IPS-18c (cell line): ENCODE results near the gene TRIO.
"Not testable (repeated sequence)": the region's sequence is repeated elsewhere in the genome, so short reads cannot be mapped to it uniquely, and the experiment has no call there.

Experiments used
- H3K4me3 ChIP-seq: 2 replicates; pipeline ENCODE4 v1.7.0; 2013; ENCODE audit warnings: low read depth, mild to moderate bottlenecking, low read length, moderate library complexity; ENCODE audit not compliant: insufficient read depth
- H3K9me3 ChIP-seq: one replicate; pipeline ENCODE4 v1.6.1; 2013; ENCODE audit warnings: mild to moderate bottlenecking, low read length, moderate library complexity; ENCODE audit not compliant: control insufficient read depth, insufficient read depth

TRIO gene

GRCh38 chr5:14142827-14143545, at the start of gene TRIO:
Gene TRIO, plus strand, starts transcription at chr5:14143342. Its CDS starts 384 bp downstream, at chr5:14143726.
- no peaks in the 10 kb centered on the region for H3K9me3 ChIP-seq
- peak within 1 kb of the TSS; percentile 86 for H3K4me3 ChIP-seq

- H3K9me3 ChIP-seq, H3K4me3 ChIP-seq: not testable (repeated sequence)
Observed at GRCh38 chr5:14097380-14097779, 45.8 kb upstream of the TRIO start.

DNA sequence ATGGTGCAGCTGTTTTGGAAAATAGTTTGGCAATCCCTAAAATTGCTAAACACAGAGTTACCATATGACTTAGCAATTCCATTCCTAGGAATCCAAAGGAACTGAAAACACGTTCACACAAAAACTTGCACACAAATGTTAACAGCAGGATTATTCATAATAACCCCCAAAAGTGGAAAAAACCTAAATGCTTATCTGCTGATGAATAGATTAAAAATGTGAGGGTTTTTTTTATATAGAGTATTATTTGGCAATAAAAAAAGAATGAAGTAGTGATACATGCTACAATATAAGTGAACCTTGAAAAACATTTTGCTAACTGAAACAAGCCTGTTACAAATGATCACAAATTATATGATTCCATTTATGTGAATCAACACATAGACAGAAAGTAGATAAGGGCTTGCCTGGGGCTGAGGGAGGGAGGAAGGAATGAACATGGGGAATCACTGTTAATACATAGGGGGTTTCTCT, 45.1 kb upstream of the TRIO start:
- H3K9me3 ChIP-seq: no peaks in the 10 kb centered on the region

GRCh38 chr5:14100281-14100680, 42.9 kb upstream of the TRIO start:
- peaks cover 2% of the 10 kb centered on the region for H3K9me3 ChIP-seq
- no peak overlapping the region for H3K4me3 ChIP-seq

More for the DNA sequence above, 45.1 kb upstream of the TRIO start:
- H3K4me3 ChIP-seq: no peak overlapping the region

DNA sequence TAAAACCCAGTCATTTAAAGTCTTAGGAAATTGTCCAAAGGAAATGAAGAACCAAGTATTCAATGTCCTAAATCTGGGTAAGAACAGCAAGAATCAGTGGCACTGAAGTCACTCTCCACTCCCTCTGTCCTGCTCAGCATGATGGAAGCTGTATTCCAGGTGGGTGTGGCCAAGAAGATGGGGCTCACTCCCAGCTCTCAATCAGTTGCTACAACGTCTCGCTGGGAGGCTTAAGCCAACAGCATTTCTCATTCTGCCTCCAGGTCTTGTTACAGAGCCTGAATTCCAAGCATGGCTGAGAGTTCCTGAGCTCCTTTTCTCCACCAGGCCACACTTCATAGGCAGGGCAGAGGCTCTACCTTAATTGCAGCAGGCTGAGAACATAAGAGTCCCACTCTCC, 41.2 kb upstream of the TRIO start:
- H3K4me3 ChIP-seq: no peak overlapping the region
- H3K9me3 ChIP-seq: peaks cover 2% of the 10 kb centered on the region

- no peak overlapping the region for H3K4me3 ChIP-seq
- H3K9me3 ChIP-seq: peaks cover 2% of the 10 kb centered on the region
Observed at GRCh38 chr5:14102666-14103065, 40.5 kb upstream of the TRIO start.

DNA sequence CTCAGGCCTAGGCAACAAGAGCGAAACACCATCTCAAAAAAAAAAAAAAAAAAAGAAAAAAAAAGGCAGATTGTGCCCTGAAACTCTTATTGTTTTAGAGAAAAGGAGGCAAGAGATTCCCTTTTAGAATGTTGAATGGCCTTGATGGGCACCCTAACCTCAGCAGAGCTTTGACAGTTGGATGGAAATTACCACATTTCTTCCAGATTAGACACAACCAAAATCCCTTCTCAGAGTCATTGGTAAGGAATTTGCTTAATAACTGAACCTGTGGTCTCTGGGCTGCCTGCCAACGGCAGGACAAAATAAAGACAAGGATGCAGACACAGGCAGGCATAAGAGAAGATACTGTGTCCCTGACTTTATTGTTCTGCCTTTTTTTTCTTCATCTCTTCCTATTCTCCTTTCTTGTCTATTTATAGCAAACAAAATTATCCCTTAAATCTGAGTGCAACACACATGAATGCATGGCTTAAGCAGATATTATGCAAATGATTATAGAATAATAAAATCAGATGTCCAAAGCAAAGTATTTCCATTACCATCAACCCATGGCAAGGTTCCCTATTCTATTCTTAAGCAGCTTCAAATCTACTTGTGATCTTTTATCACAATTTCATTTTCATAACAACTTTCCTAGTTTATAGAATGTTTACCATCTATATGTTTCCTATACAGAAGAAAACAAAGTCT, 37.3 kb upstream of the TRIO start:
- Histone ChIP-seq H3K9me3 (peaks cover 2% of the 10 kb centered on the region), H3K4me3 (no peak overlapping the region)

DNA sequence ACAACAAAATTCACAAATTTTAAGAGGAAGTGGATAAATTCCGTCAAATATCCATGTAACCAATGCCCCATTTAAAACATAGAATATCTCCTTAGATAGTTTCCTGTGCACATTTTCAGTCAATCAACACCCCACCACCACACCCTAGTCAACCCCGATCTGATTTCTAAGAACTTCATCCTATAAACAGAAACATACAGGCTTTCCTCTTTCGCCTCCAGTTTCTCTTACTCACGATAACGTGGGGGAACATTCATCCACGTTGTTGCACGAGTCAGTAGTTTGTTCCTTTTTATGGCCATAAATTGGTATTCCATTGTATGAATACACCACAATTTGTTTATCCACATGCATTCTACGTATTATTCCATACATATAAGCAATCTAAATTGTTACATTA, 35.6 kb upstream of the TRIO start:
- H3K9me3 ChIP-seq: peaks cover 2% of the 10 kb centered on the region
- no peak overlapping the region for H3K4me3 ChIP-seq

DNA sequence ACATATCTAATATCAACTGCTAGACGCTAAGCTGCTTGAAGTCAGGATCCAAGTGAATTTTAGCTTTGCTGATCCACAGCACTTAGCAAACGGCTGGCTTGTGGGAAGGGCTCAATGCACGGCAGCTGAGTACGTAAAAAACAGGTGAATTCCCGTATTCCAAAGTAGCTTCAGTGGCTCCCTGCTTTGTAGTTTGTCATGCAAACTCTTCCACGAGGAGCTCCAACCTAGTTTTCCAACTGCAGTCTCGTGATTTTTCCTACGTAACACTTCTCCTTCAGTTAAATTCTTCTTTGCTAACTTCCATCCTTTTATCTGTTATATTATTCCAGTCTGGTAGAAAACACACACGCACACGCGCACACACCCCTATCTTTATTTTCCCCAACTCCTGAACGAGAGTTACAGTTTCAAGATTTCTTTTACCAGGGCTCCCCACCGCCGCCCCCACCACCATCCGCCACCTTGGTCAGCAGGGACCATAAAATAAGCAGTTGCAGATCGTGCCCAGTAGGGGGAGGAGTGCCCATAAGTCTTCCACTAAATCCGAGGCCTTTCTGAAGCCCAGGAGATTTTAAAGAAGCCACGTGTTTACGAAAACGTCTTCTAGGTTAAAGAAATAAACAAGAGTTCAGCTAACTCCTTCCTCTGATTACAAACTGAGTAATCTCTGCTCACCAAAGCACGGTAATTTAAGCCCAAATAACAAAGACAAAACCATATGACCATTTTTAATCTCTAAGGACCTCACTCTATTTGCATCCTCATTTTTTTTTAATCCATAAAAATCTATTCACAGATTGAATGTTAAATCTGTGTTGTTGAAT, 34.8 kb upstream of the TRIO start:
- H3K9me3 ChIP-seq: peaks cover 2% of the 10 kb centered on the region
- H3K4me3 ChIP-seq: no peak overlapping the region; the same call in 1 of the 2 replicates

DNA sequence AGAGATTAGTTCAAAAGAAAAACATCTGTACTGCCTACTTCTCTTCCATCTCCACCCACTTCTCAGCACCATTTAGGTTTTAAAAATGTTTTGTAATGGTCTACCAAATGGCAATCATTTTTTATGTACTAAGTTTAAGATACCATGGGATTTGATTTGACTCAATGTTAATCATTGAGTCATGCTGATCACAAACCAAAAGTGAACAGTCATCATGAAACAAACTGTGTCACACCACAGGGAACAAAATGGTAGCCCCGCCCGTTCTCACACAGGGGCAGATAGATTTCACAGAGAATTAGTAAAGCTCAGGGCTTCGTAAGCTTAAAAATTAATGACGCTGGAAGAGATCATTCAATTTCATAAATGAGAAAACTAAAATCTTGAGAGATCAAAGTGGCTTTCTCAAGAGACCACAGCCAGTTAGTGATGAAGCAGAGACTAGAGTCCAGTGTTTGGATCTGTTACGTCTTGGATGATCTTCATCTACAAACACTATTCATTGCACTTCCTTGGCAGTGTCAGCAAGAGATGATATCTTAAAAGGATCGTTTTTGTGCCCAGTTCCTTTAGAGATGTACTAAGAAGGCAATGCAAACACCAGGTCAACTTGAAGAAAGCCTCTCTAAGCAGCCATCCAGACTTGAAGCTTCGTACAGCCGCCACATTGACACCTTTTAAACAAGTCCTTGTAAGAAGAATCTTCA, 33.9 kb upstream of the TRIO start:
- Histone ChIP-seq H3K9me3 (no peaks in the 10 kb centered on the region), H3K4me3 (no peak overlapping the region)

DNA sequence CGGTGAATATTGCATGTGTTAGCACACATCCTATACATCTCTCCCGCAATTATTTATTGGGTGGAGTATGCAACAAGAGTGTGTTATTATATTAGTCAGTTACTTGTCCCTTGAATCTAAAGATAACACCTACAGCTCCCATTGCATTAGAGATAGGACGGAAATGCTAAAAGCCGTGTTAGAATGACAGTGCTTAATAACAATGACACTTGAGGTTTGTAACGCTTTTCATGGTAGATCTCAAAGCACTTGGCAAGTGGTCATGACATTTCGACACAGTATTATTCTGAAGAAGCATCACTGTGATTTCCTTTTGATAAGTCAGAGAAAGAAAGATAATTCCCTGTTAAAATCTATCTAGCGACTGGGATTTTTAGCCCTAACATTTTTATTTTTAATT, 33.4 kb upstream of the TRIO start:
- Histone ChIP-seq H3K9me3 (no peaks in the 10 kb centered on the region), H3K4me3 (no peak overlapping the region)

- Histone ChIP-seq H3K4me3 (no peak overlapping the region), H3K9me3 (no peaks in the 10 kb centered on the region)
Observed at GRCh38 chr5:14110196-14110595, 32.9 kb upstream of the TRIO start.

DNA sequence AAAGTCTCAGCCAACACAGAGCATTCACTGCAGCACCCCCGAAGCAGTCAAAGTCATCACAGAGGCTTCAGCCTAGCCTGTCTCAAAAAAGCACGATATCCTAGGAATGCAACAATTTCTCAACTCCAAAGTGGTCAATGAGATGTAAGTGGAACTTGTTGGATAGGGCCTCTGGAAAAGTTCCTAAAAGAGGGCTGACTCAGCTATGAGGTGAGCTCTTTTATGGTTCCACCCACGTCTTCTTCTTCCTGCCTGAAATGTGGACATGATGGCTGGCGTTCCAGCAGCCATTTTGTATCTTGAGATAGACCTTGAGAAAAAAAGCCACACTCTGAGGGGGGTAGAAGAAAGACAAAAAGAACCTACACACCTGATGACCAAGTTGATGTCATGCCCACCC, 32.5 kb upstream of the TRIO start:
- H3K4me3 ChIP-seq: no peak overlapping the region
- H3K9me3 ChIP-seq: no peaks in the 10 kb centered on the region

- no peak overlapping the region for H3K4me3 ChIP-seq
- no peaks in the 10 kb centered on the region for H3K9me3 ChIP-seq
Observed at GRCh38 chr5:14112998-14113652, 30.0 kb upstream of the TRIO start.

- H3K4me3 ChIP-seq: no peak overlapping the region
- no peaks in the 10 kb centered on the region for H3K9me3 ChIP-seq
Observed at GRCh38 chr5:14114615-14115251, 28.4 kb upstream of the TRIO start.

DNA sequence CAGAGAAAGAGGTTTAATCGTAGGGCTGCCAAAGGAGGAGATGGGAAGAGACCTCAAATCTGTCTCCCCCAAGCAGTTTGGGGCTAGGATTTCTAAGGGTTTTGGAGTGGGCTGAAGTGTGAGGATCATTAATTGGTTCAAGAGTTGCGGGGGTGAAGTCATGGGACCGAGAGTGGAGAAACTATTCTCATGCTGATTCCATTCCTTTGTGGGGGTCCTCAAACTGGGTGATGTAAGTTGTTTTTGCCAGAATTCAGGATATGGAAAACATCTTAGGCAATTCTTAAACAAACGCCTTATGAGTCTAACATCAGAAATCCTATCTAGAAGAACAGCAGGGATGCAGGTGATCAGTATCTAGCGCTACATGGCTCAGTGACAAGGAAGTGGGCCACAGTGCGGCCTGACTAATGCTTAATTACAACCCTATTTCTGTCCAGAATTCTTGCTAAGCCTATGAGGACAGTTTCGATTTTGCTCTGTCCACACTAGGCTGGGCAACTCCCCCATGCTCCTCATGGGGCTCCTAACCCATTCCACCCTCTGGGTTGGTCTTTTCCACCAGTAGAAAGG, 27.7 kb upstream of the TRIO start:
- no peaks in the 10 kb centered on the region for H3K9me3 ChIP-seq
- no peak overlapping the region for H3K4me3 ChIP-seq
